Measurements from ENCODE around the gene PLEKHA6. TPM values are rescaled to one million over a fixed set of nuclear protein-coding genes. Genes with fewer than 3 reads are reported as not detected.

The PLEKHA6 gene
- total RNA-seq, 2 donors from 2014 or later = 24.5 to 49.3 TPM

DNA sequence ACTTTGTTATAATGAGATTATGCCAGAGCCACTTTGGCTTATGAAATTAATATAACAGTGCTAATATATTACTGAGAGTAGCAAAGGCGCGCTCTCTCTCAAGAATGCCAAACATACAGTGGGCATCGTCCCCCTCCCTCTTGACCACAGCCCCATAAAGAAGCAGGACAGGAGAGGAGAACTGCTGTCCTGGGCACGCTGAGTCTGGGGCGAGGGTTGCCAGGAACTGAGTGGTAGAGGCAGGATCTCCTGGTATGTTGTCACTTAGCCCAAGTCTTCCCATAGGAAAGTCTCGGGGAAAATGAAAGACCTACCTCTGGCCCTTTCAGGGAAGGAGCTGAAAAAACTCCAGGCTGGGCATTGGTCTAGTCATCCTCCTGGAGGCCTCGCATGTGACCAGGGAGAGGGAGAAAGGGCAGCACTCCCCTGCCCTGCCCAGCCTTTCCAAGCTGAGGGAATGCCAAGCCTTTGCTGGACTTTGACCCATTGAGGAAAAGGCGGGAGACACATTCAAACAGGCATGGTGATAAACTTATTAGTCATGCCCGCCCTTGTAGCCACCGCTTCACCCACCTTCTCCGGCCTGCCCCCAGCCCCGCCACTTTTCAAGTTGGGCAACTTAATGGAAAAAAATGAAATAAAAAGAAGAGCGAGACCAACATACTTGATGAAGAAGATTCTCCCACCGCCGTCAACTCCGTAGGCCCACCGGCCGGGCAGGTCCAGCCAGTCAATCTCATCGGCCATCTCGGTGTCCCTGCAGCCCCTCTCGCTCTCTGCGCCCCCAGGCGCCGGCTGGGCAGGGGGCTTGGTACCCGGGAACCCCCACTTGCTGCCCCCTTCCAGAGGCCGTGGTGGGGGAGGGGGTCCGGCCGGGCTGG is 17.4 kb upstream of the PLEKHA6 start:
- Histone ChIP-seq H3K27me3 (replicated peaks; ENCODE audit: insufficient read depth) (no peaks in the 10 kb centered on the region), H3K4me3 (peak overlapping the region; percentile 42 to 48), H3K36me3 (no peaks in the 10 kb centered on the region), H3K27ac (peak overlapping the region; percentile 63 to 72), H3K4me1 (replicated peaks) (peaks cover 4% of the 10 kb centered on the region), H3K9me3 (no peaks in the 10 kb centered on the region)
- intact Hi-C loops (cut with DNase I) = no loop called here
- DNase-seq (ENCODE audit: low spot score) = no peak
- TF ChIP-seq POLR2AphosphoS5 (IDR thresholded peaks at IDR 0.05) (no peak), POLR2A (IDR thresholded peaks at IDR 0.05) (no peak)
- TF ChIP-seq, protein P1, sequence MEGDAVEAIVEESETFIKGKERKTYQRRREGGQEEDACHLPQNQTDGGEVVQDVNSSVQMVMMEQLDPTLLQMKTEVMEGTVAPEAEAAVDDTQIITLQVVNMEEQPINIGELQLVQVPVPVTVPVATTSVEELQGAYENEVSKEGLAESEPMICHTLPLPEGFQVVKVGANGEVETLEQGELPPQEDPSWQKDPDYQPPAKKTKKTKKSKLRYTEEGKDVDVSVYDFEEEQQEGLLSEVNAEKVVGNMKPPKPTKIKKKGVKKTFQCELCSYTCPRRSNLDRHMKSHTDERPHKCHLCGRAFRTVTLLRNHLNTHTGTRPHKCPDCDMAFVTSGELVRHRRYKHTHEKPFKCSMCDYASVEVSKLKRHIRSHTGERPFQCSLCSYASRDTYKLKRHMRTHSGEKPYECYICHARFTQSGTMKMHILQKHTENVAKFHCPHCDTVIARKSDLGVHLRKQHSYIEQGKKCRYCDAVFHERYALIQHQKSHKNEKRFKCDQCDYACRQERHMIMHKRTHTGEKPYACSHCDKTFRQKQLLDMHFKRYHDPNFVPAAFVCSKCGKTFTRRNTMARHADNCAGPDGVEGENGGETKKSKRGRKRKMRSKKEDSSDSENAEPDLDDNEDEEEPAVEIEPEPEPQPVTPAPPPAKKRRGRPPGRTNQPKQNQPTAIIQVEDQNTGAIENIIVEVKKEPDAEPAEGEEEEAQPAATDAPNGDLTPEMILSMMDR (IDR thresholded peaks at IDR 0.05) = no peak
- WGBS = 58% methylated on average over 25 of the region's 28 CpGs

- Histone ChIP-seq H3K9me3 (no peaks in the 10 kb centered on the region), H3K36me3 (no peaks in the 10 kb centered on the region), H3K4me1 (replicated peaks) (peaks cover 4% of the 10 kb centered on the region), H3K27me3 (replicated peaks; ENCODE audit: insufficient read depth) (no peaks in the 10 kb centered on the region), H3K4me3 (peak overlapping the region in 1 of 2 donors; percentile 48), H3K27ac (no peak overlapping the region)
- no peak for TF ChIP-seq POLR2A (IDR thresholded peaks at IDR 0.05)
- TF ChIP-seq, protein P1 (IDR thresholded peaks at IDR 0.05) = no peak
- TF ChIP-seq POLR2AphosphoS5 (IDR thresholded peaks at IDR 0.05) = no peak
- WGBS = 88% methylated on average over 6 of the region's 6 CpGs
- intact Hi-C loops (cut with DNase I) = no loop called here
- DNase-seq (ENCODE audit: low spot score) = no peak
Measured at GRCh38 chr1:204376465-204376864, 16.7 kb upstream of the PLEKHA6 start.

DNA sequence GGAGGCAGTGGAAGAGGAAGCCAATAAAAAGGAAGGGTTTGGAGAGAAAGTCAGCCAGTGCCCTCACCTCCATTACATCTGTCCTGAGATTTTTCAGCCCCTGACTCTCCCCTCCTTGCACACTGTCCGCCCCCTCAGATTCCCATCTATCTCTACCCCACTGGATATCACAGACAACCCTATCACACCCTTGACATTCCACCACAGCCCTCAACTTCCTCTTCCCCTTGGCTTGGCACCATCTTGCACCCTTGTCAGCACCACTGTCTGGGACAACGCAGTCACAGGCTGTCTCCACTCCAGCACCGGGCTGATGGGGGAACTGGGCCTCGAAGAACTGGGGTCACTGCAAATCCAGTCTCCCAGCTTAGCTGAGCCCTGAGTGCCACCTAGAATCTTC is 14.2 kb upstream of the PLEKHA6 start:
- no peak for DNase-seq (ENCODE audit: low spot score)
- peaks cover 4% of the 10 kb centered on the region for H3K4me1 ChIP-seq (replicated peaks)
- H3K36me3 ChIP-seq = no peaks in the 10 kb centered on the region
- H3K4me3 ChIP-seq = no peak overlapping the region
- H3K9me3 ChIP-seq = no peaks in the 10 kb centered on the region
- WGBS = 88% methylated on average over 4 of the region's 4 CpGs
- no peak overlapping the region for H3K27ac ChIP-seq
- intact Hi-C loops (cut with DNase I) = no loop called here
- no peaks in the 10 kb centered on the region for H3K27me3 ChIP-seq (replicated peaks; ENCODE audit: insufficient read depth)
- TF ChIP-seq POLR2A (IDR thresholded peaks at IDR 0.05) (no peak), POLR2AphosphoS5 (IDR thresholded peaks at IDR 0.05) (no peak)
- TF ChIP-seq, protein P1 (IDR thresholded peaks at IDR 0.05) = no peak

- H3K27me3 ChIP-seq (replicated peaks; ENCODE audit: insufficient read depth) = no peaks in the 10 kb centered on the region
- H3K4me3 ChIP-seq = no peak overlapping the region
- no peaks in the 10 kb centered on the region for H3K4me1 ChIP-seq (replicated peaks)
- H3K27ac ChIP-seq = no peak overlapping the region
- no peaks in the 10 kb centered on the region for H3K9me3 ChIP-seq
- TF ChIP-seq POLR2AphosphoS5 (IDR thresholded peaks at IDR 0.05) (no peak), POLR2A (IDR thresholded peaks at IDR 0.05) (no peak)
- TF ChIP-seq, protein P1 (IDR thresholded peaks at IDR 0.05) = no peak
- 75% methylated on average over 10 of the region's 10 CpGs for WGBS
- no peaks in the 10 kb centered on the region for H3K36me3 ChIP-seq
- DNase-seq (ENCODE audit: low spot score) = no peak
- intact Hi-C loops (cut with DNase I) = no loop called here
Measured at GRCh38 chr1:204370176-204370575, 10.4 kb upstream of the PLEKHA6 start.

Data from prostate gland (tissue), 2 donors.